HG03060 (cell line): ENCODE measurements around the gene ATP2A1.
A peak's percentile ranks its signal among the peaks of the same experiment; 100 is the strongest.

ENCODE experiments used
- ATAC-seq: cut with Tn5 transposase; IDR thresholded peaks from one replicate; pipeline ENCODE4 v1.9.1; 2021; ENCODE audit warnings: low read depth, moderate number of reproducible peaks; ENCODE audit not compliant: unreplicated experiment

The ATP2A1 gene

GRCh38 chr16:28878083-28878926 lies at the start of gene ATP2A1:
ATP2A1 (plus strand) TSS chr16:28878488; CDS start chr16:28878672, 184 bp downstream.
- ATAC-seq, result no peak

GRCh38 chr16:28829747-28830146 lies 48.5 kb upstream of the ATP2A1 start:
- ATAC-seq, result no peak

- no peak for ATAC-seq
Measured at GRCh38 chr16:28830531-28830930, 47.8 kb upstream of the ATP2A1 start.

- ATAC-seq, result no peak
Measured at GRCh38 chr16:28834349-28834748, 43.9 kb upstream of the ATP2A1 start.

- ATAC-seq, result no peak
Measured at GRCh38 chr16:28834873-28835863, 43.1 kb upstream of the ATP2A1 start.

GRCh38 chr16:28835864-28836760 lies 42.2 kb upstream of the ATP2A1 start:
- ATAC-seq, result no peak

- no peak for ATAC-seq
Measured at GRCh38 chr16:28836761-28837064, 41.6 kb upstream of the ATP2A1 start.

- no peak for ATAC-seq
Measured at GRCh38 chr16:28837672-28838557, 40.4 kb upstream of the ATP2A1 start.

- ATAC-seq, result no peak
Measured at GRCh38 chr16:28838558-28838918, 39.8 kb upstream of the ATP2A1 start.

GRCh38 chr16:28839004-28839639 lies 39.2 kb upstream of the ATP2A1 start:
- ATAC-seq, result no peak

- no peak for ATAC-seq
Measured at GRCh38 chr16:28839899-28840298, 38.4 kb upstream of the ATP2A1 start.

- ATAC-seq, result no peak
Measured at GRCh38 chr16:28842696-28843095, 35.6 kb upstream of the ATP2A1 start.

GRCh38 chr16:28843766-28844165 lies 34.5 kb upstream of the ATP2A1 start:
- no peak for ATAC-seq

GRCh38 chr16:28844226-28844885 lies 33.9 kb upstream of the ATP2A1 start:
- no peak for ATAC-seq

- no peak for ATAC-seq
Measured at GRCh38 chr16:28845293-28845692, 33.0 kb upstream of the ATP2A1 start.

GRCh38 chr16:28845761-28846079 lies 32.6 kb upstream of the ATP2A1 start:
- ATAC-seq, result no peak

GRCh38 chr16:28846080-28846932 lies 32.0 kb upstream of the ATP2A1 start, which contains the start of gene TUFM:
TUFM (minus strand) TSS chr16:28846348; CDS start chr16:28846269, 79 bp downstream.
- ATAC-seq, result peak; percentile 90

GRCh38 chr16:28846933-28847273 lies 31.4 kb upstream of the ATP2A1 start:
- no peak for ATAC-seq
